Activated CD4-positive, alpha-beta T cell treated with anti-CD3 and anti-CD28 coated beads, Interleukin-2, amount 10 ng/mL, durations not matched to agents 7 days and 5 days (primary cell): Measurements from ENCODE around the gene ERI3. TPM values are rescaled to one million over a fixed set of nuclear protein-coding genes. Genes with fewer than 3 reads are reported as not detected.

ENCODE experiments used
- CTCF ChIA-PET: fragments of 350-600 bp; sonication (Branson Sonifier 250); formaldehyde crosslinking; loops from one replicate; lab custom pipeline; 2021; ENCODE audit warnings: antibody characterized with exemption; lab: Charles Lee
- POLR2A ChIA-PET: fragments of 350-600 bp; sonication (Branson Sonifier 250); formaldehyde crosslinking; loops from one replicate; lab custom pipeline; 2021; ENCODE audit warnings: antibody characterized with exemption; lab: Charles Lee
- DNase-seq: peaks from one replicate; pipeline ENCODE4 v3.0.0-alpha.2; 2020
- H3K27ac Mint-ChIP-seq: one replicate; pipeline ENCODE4 v1.8.0; 2021; ENCODE audit warnings: mild to moderate bottlenecking, moderate library complexity, mixed read lengths
- H3K27me3 Mint-ChIP-seq: one replicate; pipeline ENCODE4 v1.8.0; 2021; ENCODE audit warnings: mixed read lengths
- H3K36me3 Mint-ChIP-seq: one replicate; pipeline ENCODE4 v1.8.0; 2021; ENCODE audit warnings: low read depth, mixed read lengths
- H3K4me1 Mint-ChIP-seq: one replicate; pipeline ENCODE4 v1.8.0; 2021; ENCODE audit warnings: mixed read lengths
- H3K4me3 Mint-ChIP-seq: one replicate; pipeline ENCODE4 v1.8.0; 2021; ENCODE audit warnings: mild to moderate bottlenecking, moderate library complexity, mixed read lengths
- H3K9me3 Mint-ChIP-seq: one replicate; pipeline ENCODE4 v1.8.0; 2021; ENCODE audit warnings: mixed read lengths
- total RNA-seq, 2 experiments: library from RNA; stranded (reverse); gene quantifications; one replicate each; pipeline ENCODE4 v1.2.3, GENCODE V29; 2021

ERI3 gene
- total RNA-seq, 2 experiments from 2014 or later = 27.8 to 29.2 TPM

DNA sequence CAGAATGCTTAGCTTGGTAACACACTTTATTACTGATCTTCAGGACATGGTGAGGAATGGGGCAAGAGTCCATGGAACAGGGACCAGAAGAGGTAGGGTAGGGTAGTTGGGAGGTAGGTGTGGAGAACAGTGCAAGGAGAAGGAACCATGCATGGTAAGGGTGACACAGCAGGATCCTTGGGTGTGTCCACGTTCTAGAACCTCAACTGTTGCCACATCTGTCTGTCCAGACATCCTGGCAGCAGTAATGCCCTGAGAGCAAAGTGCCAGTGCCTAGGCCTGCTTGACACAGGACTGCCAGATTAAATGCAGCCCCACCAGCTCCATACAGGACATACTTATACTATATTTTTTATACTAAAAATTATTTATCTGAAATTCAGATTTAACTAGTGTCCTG lies 127.8 kb downstream of the ERI3 start:
- POLR2A ChIA-PET = no interaction called here

DNA sequence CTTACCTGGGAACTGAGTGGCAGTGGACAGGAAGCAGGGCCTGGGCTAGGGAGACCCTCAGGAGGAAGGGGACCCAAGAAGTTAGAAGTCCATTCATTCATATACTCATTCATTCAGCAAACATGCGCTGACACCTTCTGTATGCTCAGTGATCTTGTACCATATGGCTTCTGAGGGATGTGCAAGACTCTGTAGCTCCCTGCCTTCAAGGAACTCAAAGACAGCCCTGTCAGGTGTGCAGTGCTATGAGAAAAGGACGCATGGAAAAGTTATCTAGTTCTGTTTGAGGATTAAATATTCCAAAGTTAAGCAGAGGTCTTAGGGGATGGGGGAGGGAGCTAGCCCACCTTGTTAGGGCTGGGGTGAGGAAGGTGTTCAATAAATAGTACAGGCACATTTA lies 129.3 kb downstream of the ERI3 start:
- ChIA-PET POLR2A (no interaction called here), CTCF (interaction anchor here (1.7 kb wide), 1 partner anchor 8 kb away, joined by 4 read pairs; no protein-coding TSS in a partner anchor)
- no peak for DNase-seq
- H3K4me1 Mint-ChIP-seq = peaks cover 13% of the 10 kb centered on the region
- H3K36me3 Mint-ChIP-seq = peaks cover 5% of the 10 kb centered on the region
- no peaks in the 10 kb centered on the region for H3K9me3 Mint-ChIP-seq
- no peak overlapping the region for H3K27ac Mint-ChIP-seq
- no peak overlapping the region for H3K4me3 Mint-ChIP-seq
- no peaks in the 10 kb centered on the region for H3K27me3 Mint-ChIP-seq

More for the DNA sequence above, 127.8 kb downstream of the ERI3 start:
- Mint-ChIP-seq H3K4me3 (no peak overlapping the region), H3K9me3 (no peaks in the 10 kb centered on the region), H3K36me3 (peaks cover 2% of the 10 kb centered on the region), H3K27ac (no peak overlapping the region), H3K4me1 (peaks cover 13% of the 10 kb centered on the region), H3K27me3 (no peaks in the 10 kb centered on the region)
- DNase-seq = no peak
- CTCF ChIA-PET = interaction anchor here (1.5 to 2.2 kb wide), 2 partner anchors 9 to 11 kb away, joined by 4 to 7 read pairs; no protein-coding TSS in a partner anchor

DNA sequence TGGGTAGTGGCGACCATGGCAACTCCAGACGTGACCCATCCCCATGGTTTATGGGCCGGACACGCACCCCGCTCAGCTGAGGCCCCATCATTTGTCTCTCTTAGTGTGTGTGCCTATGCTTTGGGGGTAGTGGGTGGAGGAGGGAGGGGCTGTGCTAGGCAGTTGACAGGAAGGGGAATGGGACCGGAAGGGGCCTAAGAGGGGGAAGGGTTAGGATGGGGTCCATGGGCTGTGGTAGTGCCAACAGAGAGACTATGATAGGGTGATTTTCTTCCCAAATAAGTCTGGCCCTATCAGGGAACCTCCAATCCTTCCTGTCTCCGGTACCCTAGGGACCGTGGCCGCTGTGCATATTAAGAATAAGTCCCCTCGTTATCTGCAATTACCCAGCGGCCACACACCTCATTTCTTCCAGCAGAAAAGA lies 131.9 kb downstream of the ERI3 start:
- H3K27me3 Mint-ChIP-seq = no peaks in the 10 kb centered on the region
- POLR2A ChIA-PET = no interaction called here
- H3K36me3 Mint-ChIP-seq = peaks cover 10% of the 10 kb centered on the region
- H3K9me3 Mint-ChIP-seq = no peaks in the 10 kb centered on the region
- H3K27ac Mint-ChIP-seq = no peak overlapping the region
- DNase-seq = no peak
- peaks cover 15% of the 10 kb centered on the region for H3K4me1 Mint-ChIP-seq
- CTCF ChIA-PET = no interaction called here
- H3K4me3 Mint-ChIP-seq = no peak overlapping the region

- Mint-ChIP-seq H3K4me1 (peaks cover 15% of the 10 kb centered on the region), H3K9me3 (no peaks in the 10 kb centered on the region), H3K36me3 (peaks cover 10% of the 10 kb centered on the region), H3K27me3 (no peaks in the 10 kb centered on the region), H3K27ac (peak overlapping the region; percentile 27), H3K4me3 (no peak overlapping the region)
- no peak for DNase-seq
- CTCF ChIA-PET = interaction anchor here (1.0 kb wide), 1 partner anchor 10 kb away, joined by 3 read pairs; the partner anchor contains the start of gene DMAP1
- POLR2A ChIA-PET = no interaction called here
These were observed 132.5 kb downstream of the ERI3 start for GRCh38 chr1:44222397-44223186.

DNA sequence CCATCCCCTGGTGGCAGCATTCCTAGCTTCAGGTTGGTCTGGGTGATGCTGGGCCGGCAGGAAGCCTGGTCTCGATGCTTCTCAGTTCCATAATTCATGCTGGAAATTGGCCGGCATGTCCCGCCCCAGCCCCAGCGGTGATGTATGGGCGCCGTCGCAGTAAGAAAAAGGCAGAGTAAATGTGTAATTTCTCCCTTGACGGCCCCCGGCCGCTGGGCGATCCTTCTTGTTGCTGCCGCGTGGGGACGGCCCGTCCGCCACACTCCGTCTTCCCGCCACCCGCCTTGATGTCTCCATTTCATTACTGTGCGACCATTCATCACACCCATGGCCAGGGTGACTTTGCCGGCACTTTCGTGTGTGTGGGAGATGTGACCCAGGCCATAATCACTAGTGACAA lies 133.3 kb downstream of the ERI3 start:
- peaks cover 11% of the 10 kb centered on the region for H3K4me1 Mint-ChIP-seq
- no peaks in the 10 kb centered on the region for H3K9me3 Mint-ChIP-seq
- peaks cover 10% of the 10 kb centered on the region for H3K36me3 Mint-ChIP-seq
- POLR2A ChIA-PET = no interaction called here
- H3K27ac Mint-ChIP-seq = no peak overlapping the region
- H3K27me3 Mint-ChIP-seq = no peaks in the 10 kb centered on the region
- no peak overlapping the region for H3K4me3 Mint-ChIP-seq
- no peak for DNase-seq
- CTCF ChIA-PET = interaction anchor here (1.0 kb wide), 1 partner anchor 9 kb away, joined by 3 read pairs; the partner anchor contains the start of gene DMAP1

GRCh38 chr1:44220755-44221154 lies 134.3 kb downstream of the ERI3 start:
- no peak for DNase-seq
- CTCF ChIA-PET = interaction anchor here (1.0 kb wide), 1 partner anchor 8 kb away, joined by 3 read pairs; no protein-coding TSS in a partner anchor

GRCh38 chr1:44220001-44220751 lies 134.9 kb downstream of the ERI3 start:
- CTCF ChIA-PET = interaction anchor here (1.0 to 1.4 kb wide), 2 partner anchors 8 to 351 kb away, joined by 3 read pairs; no protein-coding TSS in a partner anchor
- Mint-ChIP-seq H3K27me3 (no peaks in the 10 kb centered on the region), H3K27ac (no peak overlapping the region), H3K4me3 (no peak overlapping the region), H3K36me3 (peaks cover 15% of the 10 kb centered on the region), H3K4me1 (peaks cover 15% of the 10 kb centered on the region), H3K9me3 (no peaks in the 10 kb centered on the region)
- POLR2A ChIA-PET = interaction anchor here (0.6 kb wide), 1 partner anchor 501 kb away, joined by 3 read pairs; no protein-coding TSS in a partner anchor
- no peak for DNase-seq

More at GRCh38 chr1:44220755-44221154, 134.3 kb downstream of the ERI3 start:
- Mint-ChIP-seq H3K36me3 (peaks cover 13% of the 10 kb centered on the region), H3K9me3 (no peaks in the 10 kb centered on the region), H3K4me1 (peaks cover 14% of the 10 kb centered on the region), H3K4me3 (no peak overlapping the region), H3K27me3 (no peaks in the 10 kb centered on the region), H3K27ac (no peak overlapping the region)
- POLR2A ChIA-PET = interaction anchor here (0.6 kb wide), 1 partner anchor 501 kb away, joined by 3 read pairs; no protein-coding TSS in a partner anchor

GRCh38 chr1:44219301-44219626 lies 135.8 kb downstream of the ERI3 start:
- H3K36me3 Mint-ChIP-seq = peaks cover 16% of the 10 kb centered on the region

GRCh38 chr1:44218503-44219300 lies 136.4 kb downstream of the ERI3 start:
- Mint-ChIP-seq H3K27ac (no peak overlapping the region), H3K27me3 (no peaks in the 10 kb centered on the region), H3K4me1 (peaks cover 27% of the 10 kb centered on the region), H3K36me3 (peaks cover 16% of the 10 kb centered on the region), H3K4me3 (no peak overlapping the region), H3K9me3 (no peaks in the 10 kb centered on the region)
- ChIA-PET CTCF (interaction anchor here (1.2 to 2.0 kb wide), 7 partner anchors 7 to 353 kb away, joined by 3 to 10 read pairs (median 5); no protein-coding TSS in a partner anchor), POLR2A (no interaction called here)
- no peak for DNase-seq

More at GRCh38 chr1:44219301-44219626, 135.8 kb downstream of the ERI3 start:
- no peak overlapping the region for H3K27ac Mint-ChIP-seq
- no peak for DNase-seq
- peaks cover 23% of the 10 kb centered on the region for H3K4me1 Mint-ChIP-seq
- POLR2A ChIA-PET = no interaction called here
- H3K9me3 Mint-ChIP-seq = no peaks in the 10 kb centered on the region
- H3K4me3 Mint-ChIP-seq = no peak overlapping the region
- CTCF ChIA-PET = interaction anchor here (1.4 kb wide), 1 partner anchor 352 kb away, joined by 3 read pairs; no protein-coding TSS in a partner anchor
- H3K27me3 Mint-ChIP-seq = no peaks in the 10 kb centered on the region

DNA sequence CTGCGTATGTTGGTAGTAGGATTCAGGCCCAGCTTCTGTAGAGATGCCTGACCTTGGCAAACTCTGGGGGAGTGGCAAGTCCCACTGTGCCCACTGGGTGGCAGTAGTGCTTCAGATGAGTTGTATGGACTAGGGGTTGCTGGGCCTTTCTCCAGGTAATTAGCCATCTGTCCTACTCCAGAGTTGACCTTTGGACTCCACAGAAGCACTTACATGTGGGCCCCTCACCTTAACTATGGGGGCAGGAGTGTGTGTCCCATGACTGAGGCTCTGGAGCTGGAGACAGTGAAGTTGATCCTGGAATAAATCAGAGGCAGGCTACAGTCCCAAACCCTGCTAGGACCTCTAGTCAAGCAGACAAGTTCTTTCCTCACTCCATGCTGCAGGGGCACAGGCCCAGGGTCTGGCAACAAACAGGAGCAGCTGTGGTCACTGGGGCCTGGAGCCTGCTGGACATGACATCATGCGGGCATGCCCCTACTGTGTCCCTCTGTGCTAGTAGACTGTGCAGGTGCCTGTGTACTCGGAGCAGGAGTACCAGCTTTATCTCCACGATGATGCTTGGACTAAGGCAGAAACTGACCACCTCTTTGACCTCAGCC lies 137.1 kb downstream of the ERI3 start:
- peaks cover 18% of the 10 kb centered on the region for H3K36me3 Mint-ChIP-seq
- H3K4me3 Mint-ChIP-seq = no peak overlapping the region
- H3K27me3 Mint-ChIP-seq = no peaks in the 10 kb centered on the region
- H3K4me1 Mint-ChIP-seq = peaks cover 23% of the 10 kb centered on the region
- H3K9me3 Mint-ChIP-seq = no peaks in the 10 kb centered on the region
- ChIA-PET POLR2A (no interaction called here), CTCF (interaction anchor here (0.8 to 2.0 kb wide), 8 partner anchors 8 to 219 kb away, joined by 3 to 10 read pairs (median 4); no protein-coding TSS in a partner anchor)
- no peak overlapping the region for H3K27ac Mint-ChIP-seq
- peak; percentile 82 for DNase-seq

DNA sequence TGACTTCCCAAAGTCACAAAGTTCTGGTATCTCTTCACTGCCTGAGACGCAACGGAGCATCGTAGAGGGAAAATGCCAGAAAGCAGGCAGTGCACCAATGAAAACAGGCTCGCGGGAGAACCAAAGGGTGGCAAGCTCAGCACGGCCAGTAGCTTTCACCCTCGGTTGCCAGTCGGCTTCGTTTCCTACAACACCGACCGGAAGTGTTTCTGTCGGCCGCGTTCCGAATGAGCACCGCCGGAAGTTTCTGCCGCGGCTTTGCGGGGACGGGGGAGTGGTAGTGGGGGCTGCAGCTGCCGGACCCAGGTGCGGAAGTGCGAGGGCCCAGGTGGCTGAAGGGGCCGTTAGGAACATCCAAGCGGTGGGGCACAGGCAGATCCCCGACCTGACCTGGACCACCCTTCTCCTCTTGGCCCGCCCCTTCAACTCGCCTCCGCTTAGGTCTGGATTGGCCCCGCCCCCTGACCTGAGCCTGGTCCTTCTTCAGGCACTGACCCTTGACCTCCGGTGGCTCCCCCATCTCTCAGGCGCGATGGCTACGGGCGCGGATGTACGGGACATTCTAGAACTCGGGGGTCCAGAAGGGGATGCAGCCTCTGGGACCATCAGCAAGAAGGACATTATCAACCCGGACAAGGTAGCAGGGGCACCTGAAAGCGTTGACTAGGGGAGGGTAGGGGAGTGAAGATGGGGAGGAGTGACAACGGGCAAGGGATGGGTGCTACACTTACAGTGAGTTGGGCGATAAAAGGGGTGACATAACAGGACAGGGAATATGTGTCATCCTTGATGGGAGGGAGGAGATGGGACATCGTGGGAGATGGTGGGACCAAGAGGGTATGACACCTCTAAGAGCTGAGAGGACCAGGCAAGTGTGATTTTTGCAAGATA lies 141.6 kb downstream of the ERI3 start, which contains the start of gene DMAP1:
Gene DMAP1 (plus strand): TSS at position 250 of the 891 bp plus-strand sequence. CDS start 283 bp downstream, at position 533.
- CTCF ChIA-PET = interaction anchor here (0.9 to 1.4 kb wide), 4 partner anchors 7 to 156 kb away, joined by 3 to 6 read pairs (median 3); no protein-coding TSS in a partner anchor
- POLR2A ChIA-PET = interaction anchor here (0.7 kb wide), 1 partner anchor 52 kb away, joined by 3 read pairs; no protein-coding TSS in a partner anchor
- Mint-ChIP-seq H3K9me3 (no peaks in the 10 kb centered on the region), H3K27me3 (no peaks in the 10 kb centered on the region), H3K27ac (peak within 1 kb of the TSS; percentile 90), H3K4me3 (peak within 1 kb of the TSS; percentile 89), H3K4me1 (peaks cover 28% of the 10 kb centered on the region), H3K36me3 (peaks cover 8% of the 10 kb centered on the region)
- DNase-seq = peak; percentile 87
